Medulla oblongata (tissue), 1 donor: Measurements from ENCODE around the gene HDGF.
"Not testable (repeated sequence)": the region's sequence is repeated elsewhere in the genome, so short reads cannot be mapped to it uniquely, and the experiment has no call there.

Experiments
- DNase-seq: peaks from one replicate; pipeline ENCODE4 v3.0.0-alpha.2; 2015; ENCODE audit errors: extremely low spot score

Gene HDGF

GRCh38 chr1:156767101-156767878, 15.8 kb upstream of the HDGF start, which contains the start of gene PRCC:
TSS of gene PRCC (plus strand) at chr1:156767535. CDS start at chr1:156767772, 237 bp downstream.
- peak; percentile 100 for DNase-seq

DNA sequence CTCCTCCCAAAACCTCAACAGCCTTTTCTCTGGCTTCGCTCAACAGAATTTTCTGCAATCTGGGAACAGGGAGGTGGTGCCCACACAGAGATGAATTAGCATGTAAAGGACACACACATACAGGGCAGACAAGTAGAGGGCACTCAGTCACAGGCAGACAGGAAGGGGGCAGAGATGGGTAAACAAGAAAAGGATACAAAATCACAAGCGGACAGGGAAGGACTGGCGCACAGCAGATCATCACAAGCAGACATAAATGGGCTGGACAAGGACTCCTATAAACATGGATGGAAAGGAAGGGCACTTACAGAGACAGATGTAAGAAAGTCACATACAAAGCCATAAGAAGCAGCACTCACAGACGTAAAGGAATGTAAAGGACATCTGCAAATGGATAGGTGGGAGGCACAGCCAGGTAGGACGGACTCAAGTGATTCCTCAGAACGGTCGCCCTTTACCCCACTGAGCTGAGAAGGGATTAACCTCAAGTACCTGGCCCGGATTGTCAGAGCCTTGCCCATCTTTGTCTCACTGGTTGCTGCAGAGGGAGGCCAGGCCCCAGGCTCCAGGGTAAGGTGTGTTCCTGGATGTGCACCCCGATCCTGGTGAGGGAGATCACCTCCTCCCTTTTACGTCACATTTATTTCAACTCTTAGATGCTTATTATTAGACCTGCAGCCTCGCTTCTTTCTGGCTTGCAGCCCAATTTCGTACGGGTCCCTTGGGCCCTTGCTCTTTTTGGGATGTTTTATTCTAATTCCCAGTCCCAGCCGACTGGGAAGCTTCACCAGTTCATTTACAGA, 15.0 kb upstream of the HDGF start:
- no peak for DNase-seq

GRCh38 chr1:156765666-156766065, 14.2 kb upstream of the HDGF start:
- DNase-seq = no peak

GRCh38 chr1:156765136-156765535, 13.7 kb upstream of the HDGF start:
- DNase-seq = not testable (repeated sequence)

- DNase-seq = no peak
These were observed 9.3 kb upstream of the HDGF start for GRCh38 chr1:156760796-156761104.

GRCh38 chr1:156760092-156760795, 8.8 kb upstream of the HDGF start:
- DNase-seq = no peak

GRCh38 chr1:156757572-156758253, 6.2 kb upstream of the HDGF start:
- DNase-seq = not testable (repeated sequence)

DNA sequence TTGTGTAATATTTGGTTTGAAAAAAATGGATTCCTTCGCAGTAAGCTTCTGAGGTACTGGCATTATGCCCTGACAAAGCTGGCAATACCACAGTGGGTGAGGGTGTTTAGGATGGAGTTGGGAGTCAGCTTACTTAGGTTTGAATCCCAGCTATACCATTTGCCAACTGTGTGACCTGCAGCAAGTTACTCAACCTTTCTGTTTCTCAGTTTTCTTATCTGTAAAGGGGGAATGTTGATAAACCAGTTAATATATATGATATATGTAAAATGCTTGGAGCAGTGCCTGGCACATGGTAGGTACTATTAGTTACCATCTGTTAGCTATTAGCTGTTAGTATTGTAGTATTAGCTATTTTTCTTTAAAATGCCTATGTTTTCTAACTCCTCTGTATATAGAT, 4.9 kb upstream of the HDGF start:
- no peak for DNase-seq

GRCh38 chr1:156755527-156755950, 4.1 kb upstream of the HDGF start:
- DNase-seq = no peak

DNA sequence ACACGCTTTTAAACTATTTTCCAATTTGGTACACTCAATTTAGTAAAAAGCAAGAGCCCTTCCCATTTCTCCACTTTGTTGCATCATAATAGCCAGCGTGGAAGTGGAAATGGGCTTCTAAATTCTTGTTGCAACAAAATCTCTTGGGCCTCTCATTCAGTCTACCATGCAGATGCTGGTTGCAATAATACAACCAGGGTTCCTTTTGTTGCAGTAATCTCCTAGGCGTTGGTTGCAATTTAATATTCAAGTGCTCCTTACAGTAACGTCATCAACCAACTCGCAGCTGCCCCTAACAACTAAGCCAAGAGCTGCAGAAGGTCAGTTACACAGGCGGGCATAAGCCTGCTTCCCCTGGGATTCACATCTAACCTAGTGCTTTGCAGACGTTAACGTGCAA, 2.7 kb upstream of the HDGF start:
- DNase-seq = no peak

DNA sequence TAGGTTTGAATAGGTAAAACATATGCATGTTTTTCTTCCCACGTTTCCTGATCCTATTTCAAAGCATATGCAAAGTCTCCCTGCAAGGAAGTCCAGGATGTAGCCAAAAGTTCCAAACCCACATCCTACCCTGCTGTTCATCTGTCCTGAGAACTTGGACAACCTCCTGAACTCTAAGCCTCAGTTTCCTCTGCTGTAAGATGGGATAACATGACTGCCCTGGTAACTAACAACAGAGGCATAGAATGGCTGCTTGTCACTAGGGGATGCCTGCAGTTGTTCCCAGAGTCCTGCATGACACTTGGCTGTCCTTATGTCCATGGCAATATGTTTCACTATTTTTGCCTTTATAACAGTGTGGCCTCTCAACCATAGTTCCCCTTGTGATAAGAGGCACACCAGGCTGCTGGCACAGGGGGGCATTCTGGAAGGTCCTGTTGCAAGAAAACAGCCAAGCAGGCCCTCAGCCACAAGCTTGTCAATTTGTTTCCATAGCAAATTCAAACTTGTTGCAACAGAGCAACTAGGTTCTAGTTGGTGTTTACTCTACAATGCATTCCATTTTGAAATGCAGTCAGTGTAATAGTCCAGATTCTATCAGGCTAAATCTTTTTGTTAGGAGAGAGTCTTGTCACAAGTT, 1.5 kb upstream of the HDGF start:
- no peak for DNase-seq

DNA sequence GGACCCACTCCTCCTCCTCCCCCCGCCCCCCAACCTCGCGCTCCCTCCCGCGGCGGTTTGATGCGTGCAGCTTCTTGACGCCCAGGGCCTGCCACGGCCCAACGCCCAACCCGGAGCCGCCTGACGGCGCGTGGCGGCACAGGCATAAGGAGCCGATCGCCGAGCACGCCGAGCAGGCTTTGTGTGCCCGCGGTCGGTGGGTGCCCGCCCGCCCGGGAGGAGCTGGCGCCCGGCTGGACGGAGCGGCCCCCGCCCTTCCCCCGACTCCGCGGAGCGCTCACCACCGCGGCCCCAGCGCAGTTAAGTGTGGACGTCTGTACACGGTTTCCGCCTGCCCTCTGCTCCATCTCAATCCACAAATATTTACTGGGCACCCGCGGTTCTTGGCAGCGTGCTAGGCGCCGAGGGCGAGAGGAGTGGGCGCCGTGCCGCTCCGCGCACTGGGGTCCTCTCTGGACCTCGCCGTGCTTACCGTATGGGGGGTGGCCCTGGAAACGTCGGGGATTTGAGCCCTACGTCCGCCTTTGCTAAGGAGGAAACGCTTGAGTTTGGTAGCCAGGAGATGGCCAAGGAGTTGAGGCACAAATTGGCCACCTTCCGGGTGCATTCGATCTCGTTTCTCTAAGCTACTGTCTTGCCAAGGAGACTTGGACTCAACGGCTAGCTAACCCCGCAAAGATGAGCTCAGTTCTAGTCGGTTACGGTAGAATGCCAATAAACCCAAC, 444 bp upstream of the HDGF start:
- DNase-seq = peak; percentile 98

DNA sequence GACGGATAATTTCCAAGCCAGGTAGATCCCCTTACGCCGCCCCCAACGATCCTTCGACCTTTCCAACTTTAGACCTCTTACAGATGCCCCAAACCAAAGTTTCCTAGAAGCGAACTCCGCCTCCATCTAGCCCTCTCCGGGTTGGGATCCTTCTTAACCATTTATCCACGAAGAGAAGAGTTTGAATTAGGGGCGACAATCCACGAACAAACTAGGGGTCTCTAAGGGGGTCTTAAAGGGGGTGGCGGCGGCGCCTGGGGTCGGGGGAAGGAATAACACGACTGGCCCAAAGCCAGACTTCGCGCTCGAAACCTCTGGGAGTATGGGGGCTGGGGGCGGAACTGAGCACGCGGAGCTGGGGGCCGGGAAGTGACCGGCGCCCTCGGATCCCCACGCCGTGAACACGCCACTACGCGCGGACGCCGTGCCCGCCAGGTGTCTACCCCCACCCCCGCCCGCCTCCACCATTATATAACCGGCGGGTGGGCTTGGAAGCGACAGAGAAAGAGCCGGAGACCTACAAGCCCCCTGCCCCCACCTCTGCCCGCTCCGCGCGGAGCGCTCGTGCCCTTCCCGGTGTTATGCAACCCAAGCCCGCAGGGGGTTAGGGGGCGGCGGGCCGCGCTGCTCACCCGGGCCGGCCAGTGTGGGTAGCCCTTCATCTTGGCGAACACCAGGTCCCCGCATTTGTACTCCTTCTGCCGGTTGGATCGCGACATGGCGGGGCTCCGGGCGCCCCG, 594 bp downstream of the HDGF start:
- DNase-seq = no peak

DNA sequence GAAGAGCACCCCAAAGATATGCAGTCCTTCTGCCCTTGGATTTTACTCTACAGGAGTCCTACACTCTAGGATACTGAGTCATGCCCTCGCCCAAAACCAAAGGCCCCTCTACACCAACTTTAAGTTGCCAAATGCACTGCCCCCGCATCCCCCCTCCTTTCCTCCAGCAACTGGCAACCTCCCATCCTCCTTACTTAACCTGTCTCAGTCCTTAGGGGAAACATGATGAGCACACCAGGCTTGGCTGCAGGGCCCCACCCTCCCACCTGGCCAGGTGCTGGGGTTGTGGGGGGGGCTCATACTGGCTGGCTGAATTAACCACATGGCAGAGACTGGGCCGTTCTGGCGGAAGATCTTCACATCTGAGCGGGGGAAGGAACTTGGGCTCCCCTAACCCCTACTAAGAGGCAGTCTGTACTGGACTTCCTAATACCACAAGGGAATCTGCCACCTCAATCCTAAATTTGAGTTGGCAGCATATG, 1.2 kb downstream of the HDGF start:
- DNase-seq = no peak

- no peak for DNase-seq
These were observed 1.9 kb downstream of the HDGF start for GRCh38 chr1:156749419-156750118.

DNA sequence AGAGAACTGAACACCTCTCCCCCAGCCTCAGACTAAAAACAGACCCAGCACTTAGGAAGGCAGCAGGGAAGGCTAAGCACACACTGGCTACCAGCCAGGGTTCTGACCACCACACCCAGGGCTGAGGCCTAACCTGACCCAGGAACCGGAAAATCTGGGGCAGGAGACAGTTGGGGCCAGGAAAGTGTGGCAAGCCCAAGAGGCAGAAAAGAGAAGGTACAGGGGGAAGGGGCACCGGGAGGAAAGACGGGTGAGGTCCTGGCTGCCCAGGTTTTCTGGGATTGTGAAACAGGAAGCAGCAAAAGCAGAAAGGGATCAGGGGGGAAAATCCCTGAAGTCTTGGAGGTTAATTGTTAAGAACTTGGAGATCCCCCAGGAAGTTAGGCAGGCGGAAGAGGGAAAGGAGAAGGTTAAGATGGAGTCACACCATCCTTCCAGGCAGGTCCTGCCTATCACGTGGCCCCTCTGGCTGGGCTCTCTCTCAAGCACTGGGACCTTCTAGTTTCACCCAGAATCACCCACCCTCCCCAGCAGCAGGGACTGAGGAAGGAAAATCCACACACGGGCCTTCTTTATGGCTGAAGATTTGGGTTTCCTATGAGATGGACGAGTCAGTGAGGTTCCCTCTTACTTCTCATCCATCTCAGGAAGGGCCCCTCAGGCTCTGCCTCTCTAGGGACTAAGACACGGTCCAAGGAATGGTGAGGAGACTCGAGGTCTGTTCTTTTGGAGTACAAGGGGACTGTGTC, 2.6 kb downstream of the HDGF start:
- peak; percentile 78 for DNase-seq

GRCh38 chr1:156747742-156748669, 3.5 kb downstream of the HDGF start:
- no peak for DNase-seq
